Osteoblast (primary cell): ENCODE measurements around the gene TNK2. TPM values are rescaled to one million over a fixed set of nuclear protein-coding genes. Genes with fewer than 3 reads are reported as not detected.

Experiments
- DNase-seq: peaks from one replicate; pipeline ENCODE4 v3.0.0; 2011; ENCODE audit warnings: low spot score, mixed read lengths; ENCODE audit not compliant: insufficient read length; ENCODE audit errors: missing footprints
- H2AFZ ChIP-seq: 2 replicates; pipeline ENCODE4 v1.6.0; 2011; ENCODE audit warnings: mild to moderate bottlenecking, low read length
- H3K27ac ChIP-seq: 2 replicates; pipeline ENCODE4 v1.5.1; 2011; ENCODE audit warnings: mild to moderate bottlenecking, low read depth, low read length, moderate library complexity
- H3K27me3 ChIP-seq: 2 replicates; pipeline ENCODE4 v1.6.0; 2012; ENCODE audit warnings: mild to moderate bottlenecking, control low read depth, inconsistent platforms, low read length, moderate library complexity; ENCODE audit not compliant: insufficient read depth
- H3K36me3 ChIP-seq: 2 replicates; pipeline ENCODE4 v1.5.1; 2011; ENCODE audit warnings: mild to moderate bottlenecking, low read length, control low read depth, moderate library complexity; ENCODE audit not compliant: insufficient read depth
- H3K4me1 ChIP-seq: 2 replicates; pipeline ENCODE4 v1.5.1; 2011; ENCODE audit warnings: mild to moderate bottlenecking, low read length, control low read depth, moderate library complexity; ENCODE audit not compliant: insufficient read depth
- H3K4me2 ChIP-seq: 2 replicates; pipeline ENCODE4 v1.6.0; 2011; ENCODE audit warnings: mild to moderate bottlenecking, low read length; ENCODE audit not compliant: insufficient read depth
- H3K4me3 ChIP-seq: fragments of 200-600 bp; sonication (generic); 3 replicates; pipeline ENCODE4 v1.5.1; 2012; ENCODE audit warnings: mild to moderate bottlenecking, low read length, inconsistent platforms; ENCODE audit not compliant: insufficient read depth
- H3K79me2 ChIP-seq: 2 replicates; pipeline ENCODE4 v1.6.0; 2012; ENCODE audit warnings: mild to moderate bottlenecking, low read length, control low read depth, inconsistent platforms; ENCODE audit not compliant: insufficient read depth
- H3K9me3 ChIP-seq: 2 replicates; pipeline ENCODE4 v1.5.1; 2011; ENCODE audit warnings: low read depth, low read length, control low read depth
- H4K20me1 ChIP-seq: 2 replicates; pipeline ENCODE4 v1.6.0; 2012; ENCODE audit warnings: mild to moderate bottlenecking, low read length, control low read depth; ENCODE audit not compliant: insufficient read depth
- total RNA-seq: library from RNA; depleted of rRNA; stranded (reverse); fragments of >200 nt; gene quantifications from 2 replicates; pipeline ENCODE4 v1.2.3, GENCODE V29; 2012
- TF ChIP-seq, protein P1 (sequence below): IDR thresholded peaks from 2 replicates; pipeline ENCODE4 v1.5.1; 2011; ENCODE audit warnings: mild to moderate bottlenecking, low read depth, low read length, moderate library complexity; ENCODE audit errors: extremely low read depth

TNK2 gene
- total RNA-seq, 1 donor = 11.6 TPM

DNA sequence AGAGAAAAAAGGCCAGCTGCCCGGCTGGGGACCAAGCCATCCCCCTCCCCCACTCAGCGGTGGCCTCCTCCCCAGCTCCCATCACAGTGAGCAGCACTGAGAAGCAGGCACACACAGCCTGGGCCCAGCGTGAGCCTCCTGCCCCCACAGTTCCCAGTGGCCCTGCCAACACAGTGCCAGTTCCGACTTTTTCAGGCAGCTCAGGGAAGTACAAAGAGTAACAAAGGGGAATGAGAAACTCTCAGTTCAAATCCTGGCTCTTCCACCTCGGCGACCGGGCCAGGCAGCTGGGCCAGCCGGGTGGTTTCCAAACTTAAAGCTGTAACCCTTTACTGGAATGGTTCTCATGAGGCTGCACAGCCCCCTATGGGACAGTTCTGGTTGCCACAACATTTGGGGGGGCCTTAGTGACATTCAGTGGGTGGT is 18.5 kb downstream of the TNK2 start:
- Histone ChIP-seq H4K20me1 (peaks cover 23% of the 10 kb centered on the region), H3K27me3 (no peaks in the 10 kb centered on the region), H3K79me2 (peaks cover 58% of the 10 kb centered on the region), H3K4me2 (no peak overlapping the region), H3K27ac (no peak overlapping the region), H3K9me3 (no peaks in the 10 kb centered on the region), H2AFZ (no peak overlapping the region), H3K36me3 (peaks cover 4% of the 10 kb centered on the region), H3K4me3 (no peak overlapping the region), H3K4me1 (peaks cover 46% of the 10 kb centered on the region)
- TF ChIP-seq, protein P1, sequence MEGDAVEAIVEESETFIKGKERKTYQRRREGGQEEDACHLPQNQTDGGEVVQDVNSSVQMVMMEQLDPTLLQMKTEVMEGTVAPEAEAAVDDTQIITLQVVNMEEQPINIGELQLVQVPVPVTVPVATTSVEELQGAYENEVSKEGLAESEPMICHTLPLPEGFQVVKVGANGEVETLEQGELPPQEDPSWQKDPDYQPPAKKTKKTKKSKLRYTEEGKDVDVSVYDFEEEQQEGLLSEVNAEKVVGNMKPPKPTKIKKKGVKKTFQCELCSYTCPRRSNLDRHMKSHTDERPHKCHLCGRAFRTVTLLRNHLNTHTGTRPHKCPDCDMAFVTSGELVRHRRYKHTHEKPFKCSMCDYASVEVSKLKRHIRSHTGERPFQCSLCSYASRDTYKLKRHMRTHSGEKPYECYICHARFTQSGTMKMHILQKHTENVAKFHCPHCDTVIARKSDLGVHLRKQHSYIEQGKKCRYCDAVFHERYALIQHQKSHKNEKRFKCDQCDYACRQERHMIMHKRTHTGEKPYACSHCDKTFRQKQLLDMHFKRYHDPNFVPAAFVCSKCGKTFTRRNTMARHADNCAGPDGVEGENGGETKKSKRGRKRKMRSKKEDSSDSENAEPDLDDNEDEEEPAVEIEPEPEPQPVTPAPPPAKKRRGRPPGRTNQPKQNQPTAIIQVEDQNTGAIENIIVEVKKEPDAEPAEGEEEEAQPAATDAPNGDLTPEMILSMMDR = no peak
- peak; percentile 56 for DNase-seq

DNA sequence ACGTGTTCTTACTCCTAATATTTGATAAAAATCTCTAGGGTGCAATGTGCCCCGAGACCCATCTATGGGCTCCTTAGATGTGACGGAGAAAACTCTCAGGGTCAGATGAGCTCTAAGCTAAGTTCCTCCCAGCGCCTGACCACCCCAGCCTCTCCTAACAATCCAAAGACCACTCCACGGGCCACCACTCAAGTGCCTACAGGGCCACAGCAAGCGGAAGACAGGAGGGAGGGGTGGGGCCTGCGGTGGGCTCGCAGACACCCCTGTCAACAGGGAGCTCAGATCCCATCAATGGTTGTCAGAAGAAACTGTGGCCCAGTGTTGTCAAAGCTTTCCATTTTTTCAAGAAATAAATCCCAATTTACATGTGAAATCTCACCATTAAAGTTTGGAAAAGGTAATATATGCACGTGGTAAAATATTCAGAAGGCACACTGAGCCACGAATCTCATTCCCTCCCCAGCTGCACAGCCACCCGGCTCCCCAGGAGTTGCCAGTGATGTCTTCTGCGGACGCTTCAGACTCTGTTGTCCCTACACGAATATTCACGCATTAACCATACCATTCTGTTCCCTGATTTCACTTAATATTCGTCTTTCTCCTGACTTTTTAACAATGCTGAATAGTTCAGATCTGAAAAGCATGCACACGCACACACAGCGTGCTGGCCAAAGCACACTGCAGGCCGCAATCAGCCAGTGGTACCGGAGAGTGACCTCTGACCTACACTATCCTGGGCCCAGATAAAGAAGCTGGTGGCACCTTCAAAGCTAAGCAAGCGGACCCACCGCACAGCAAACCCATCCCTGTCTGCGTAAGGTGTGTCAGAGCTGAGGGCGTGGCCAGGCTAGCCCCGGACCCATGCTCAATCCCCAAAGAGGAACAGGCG is 19.1 kb downstream of the TNK2 start:
- Histone ChIP-seq H3K4me2 (no peak overlapping the region), H3K79me2 (peaks cover 60% of the 10 kb centered on the region)

DNA sequence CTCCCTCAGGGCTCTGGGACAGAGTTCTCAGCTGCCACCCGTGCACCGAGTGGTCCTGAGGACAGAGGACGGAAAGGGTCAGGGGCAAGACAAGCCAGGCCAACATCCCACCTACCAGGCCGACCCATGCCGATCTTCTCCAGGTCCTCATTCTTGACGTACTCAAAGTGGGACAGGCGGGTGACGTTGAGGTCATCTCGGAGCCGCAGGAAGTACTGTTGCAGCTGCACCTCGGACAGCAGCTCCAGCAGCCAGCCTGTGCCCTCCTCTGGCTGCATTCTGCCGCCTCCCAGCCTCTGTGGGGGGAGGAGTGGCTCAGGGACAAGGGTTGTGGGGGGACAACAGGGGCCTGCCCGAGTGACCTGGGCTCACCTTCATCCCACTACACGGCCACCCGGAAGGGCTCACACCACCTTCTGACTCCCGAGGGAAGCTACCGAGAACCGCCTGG is 20.0 kb downstream of the TNK2 start:
- Histone ChIP-seq H4K20me1 (peaks cover 12% of the 10 kb centered on the region), H3K4me1 (peaks cover 33% of the 10 kb centered on the region), H3K4me2 (no peak overlapping the region), H3K79me2 (peaks cover 53% of the 10 kb centered on the region), H3K9me3 (no peaks in the 10 kb centered on the region), H2AFZ (no peak overlapping the region), H3K4me3 (no peak overlapping the region), H3K27me3 (no peaks in the 10 kb centered on the region), H3K27ac (no peak overlapping the region), H3K36me3 (peaks cover 16% of the 10 kb centered on the region)
- peak; percentile 59 for DNase-seq
- TF ChIP-seq, protein P1 = no peak

More for the DNA sequence above, 19.1 kb downstream of the TNK2 start:
- no peaks in the 10 kb centered on the region for H3K9me3 ChIP-seq
- H3K4me3 ChIP-seq = no peak overlapping the region
- no peak overlapping the region for H3K27ac ChIP-seq
- TF ChIP-seq, protein P1 = no peak
- peak; percentile 35 for DNase-seq
- H3K4me1 ChIP-seq = peaks cover 41% of the 10 kb centered on the region
- no peaks in the 10 kb centered on the region for H3K27me3 ChIP-seq
- H3K36me3 ChIP-seq = peaks cover 9% of the 10 kb centered on the region
- peaks cover 17% of the 10 kb centered on the region for H4K20me1 ChIP-seq
- H2AFZ ChIP-seq = no peak overlapping the region

DNA sequence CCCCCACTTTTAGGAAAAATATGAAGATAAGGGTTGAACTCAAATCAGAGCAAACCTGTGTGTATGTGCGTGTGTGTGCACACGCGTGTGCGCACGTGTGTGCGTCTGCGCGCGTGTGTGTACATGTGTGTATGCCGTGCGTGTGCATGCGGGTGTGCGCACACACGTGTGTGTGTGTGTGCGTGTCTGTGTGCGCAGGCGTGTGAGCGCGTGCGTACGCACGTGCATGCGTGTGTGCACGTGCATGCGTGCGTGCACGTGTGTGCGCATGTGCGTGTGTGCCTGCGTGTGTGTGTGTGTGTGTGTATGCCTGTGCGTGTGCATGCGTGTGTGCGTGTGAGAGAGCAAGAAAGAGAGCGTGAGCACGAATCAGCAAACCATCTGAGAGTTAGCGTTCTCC is 20.7 kb downstream of the TNK2 start:
- H3K4me1 ChIP-seq = peaks cover 26% of the 10 kb centered on the region
- no peaks in the 10 kb centered on the region for H3K9me3 ChIP-seq
- H2AFZ ChIP-seq = no peak overlapping the region
- TF ChIP-seq, protein P1 = no peak
- peaks cover 21% of the 10 kb centered on the region for H3K36me3 ChIP-seq
- peaks cover 14% of the 10 kb centered on the region for H4K20me1 ChIP-seq
- no peak overlapping the region for H3K4me2 ChIP-seq
- peaks cover 47% of the 10 kb centered on the region for H3K79me2 ChIP-seq
- no peaks in the 10 kb centered on the region for H3K27me3 ChIP-seq
- no peak overlapping the region for H3K27ac ChIP-seq
- peak; percentile 21 for DNase-seq
- no peak overlapping the region for H3K4me3 ChIP-seq
